H9 (cell line): Measurements from ENCODE around the gene LRCOL1. TPM values are rescaled to one million over a fixed set of nuclear protein-coding genes. Genes with fewer than 3 reads are reported as not detected.

ENCODE experiments used
- DNase-seq: peaks from one replicate; pipeline ENCODE4 v3.0.0-alpha.2; 2017
- H2AFZ ChIP-seq: one replicate; pipeline ENCODE4 v1.6.1; 2013; ENCODE audit warnings: mild to moderate bottlenecking, low read length, control low read depth, moderate library complexity
- H2AK5ac ChIP-seq: 2 replicates; pipeline ENCODE4 v1.6.1; 2013; ENCODE audit warnings: low read length, control low read depth, mixed read lengths; ENCODE audit not compliant: insufficient read length
- H2BK120ac ChIP-seq: one replicate; pipeline ENCODE4 v1.6.1; 2013; ENCODE audit warnings: low read depth, mild to moderate bottlenecking, low read length, control low read depth, inconsistent platforms; ENCODE audit not compliant: poor library complexity, severe bottlenecking
- H2BK12ac ChIP-seq: 2 replicates; pipeline ENCODE4 v1.6.1; 2013; ENCODE audit warnings: low read length, control low read depth, mixed read lengths, low read depth; ENCODE audit not compliant: insufficient read length
- H2BK15ac ChIP-seq: 2 replicates; pipeline ENCODE4 v1.6.1; 2013; ENCODE audit warnings: low read depth, low read length, control low read depth
- H2BK20ac ChIP-seq: one replicate; pipeline ENCODE4 v1.6.1; 2013; ENCODE audit warnings: low read depth, mild to moderate bottlenecking, low read length, control low read depth, inconsistent platforms; ENCODE audit not compliant: poor library complexity, severe bottlenecking
- H2BK5ac ChIP-seq: 2 replicates; pipeline ENCODE4 v1.6.1; 2013; ENCODE audit warnings: low read length, control low read depth, mixed read lengths; ENCODE audit not compliant: insufficient read length
- H3K14ac ChIP-seq: 2 replicates; pipeline ENCODE4 v1.6.1; 2013; ENCODE audit warnings: low read length, control low read depth; ENCODE audit not compliant: insufficient read depth
- H3K18ac ChIP-seq: 2 replicates; pipeline ENCODE4 v1.6.1; 2013; ENCODE audit warnings: low read depth, mild to moderate bottlenecking, mixed read lengths, low read length, control low read depth; ENCODE audit not compliant: insufficient read length
- H3K23ac ChIP-seq: 2 replicates; pipeline ENCODE4 v1.6.1; 2013; ENCODE audit warnings: low read length, control low read depth, mixed read lengths, low read depth; ENCODE audit not compliant: insufficient read length
- H3K23me2 ChIP-seq: 2 replicates; pipeline ENCODE4 v1.6.1; 2013; ENCODE audit warnings: low read depth, mild to moderate bottlenecking, mixed read lengths, low read length, control low read depth; ENCODE audit not compliant: insufficient read length, poor library complexity, severe bottlenecking
- H3K27ac ChIP-seq: 2 replicates; pipeline ENCODE4 v1.5.1; 2013; ENCODE audit warnings: low read length, control low read depth, mixed read lengths, low read depth; ENCODE audit not compliant: insufficient read length
- H3K27me3 ChIP-seq: 2 replicates; pipeline ENCODE4 v1.6.1; 2013; ENCODE audit warnings: low read length, control low read depth, inconsistent platforms; ENCODE audit not compliant: insufficient read depth
- H3K4ac ChIP-seq: 2 replicates; pipeline ENCODE4 v1.6.1; 2013; ENCODE audit warnings: low read depth, mild to moderate bottlenecking, control low read depth, inconsistent platforms, low read length, moderate library complexity
- H3K4me1 ChIP-seq: 2 replicates; pipeline ENCODE4 v1.6.1; 2013; ENCODE audit warnings: low read length, control low read depth, inconsistent platforms; ENCODE audit not compliant: insufficient read depth
- H3K4me2 ChIP-seq: 2 replicates; pipeline ENCODE4 v1.6.1; 2013; ENCODE audit warnings: low read length, control low read depth, mixed read lengths; ENCODE audit not compliant: insufficient read length, insufficient read depth
- H3K56ac ChIP-seq: 2 replicates; pipeline ENCODE4 v1.6.1; 2013; ENCODE audit warnings: low read depth, mild to moderate bottlenecking, mixed read lengths, low read length, control low read depth; ENCODE audit not compliant: insufficient read length
- H3K79me1 ChIP-seq: 2 replicates; pipeline ENCODE4 v1.6.1; 2013; ENCODE audit warnings: low read depth, mild to moderate bottlenecking, moderate library complexity, low read length, control low read depth, inconsistent platforms; ENCODE audit not compliant: insufficient read depth, poor library complexity, severe bottlenecking
- H3K79me2 ChIP-seq: 2 replicates; pipeline ENCODE4 v1.6.1; 2013; ENCODE audit warnings: low read length, control low read depth, inconsistent platforms; ENCODE audit not compliant: insufficient read depth
- H3K9ac ChIP-seq: 2 replicates; pipeline ENCODE4 v1.6.1; 2013; ENCODE audit warnings: low read length, control low read depth, mixed read lengths; ENCODE audit not compliant: insufficient read length; ENCODE audit errors: extremely low read depth
- H3K9me3 ChIP-seq: one replicate; pipeline ENCODE4 v1.6.1; 2013; ENCODE audit warnings: low read depth, low read length, inconsistent platforms; ENCODE audit not compliant: control insufficient read depth
- H3T11ph ChIP-seq: one replicate; pipeline ENCODE4 v1.6.1; 2013; ENCODE audit warnings: mild to moderate bottlenecking, low read length, control low read depth, inconsistent platforms
- H4K20me1 ChIP-seq: one replicate; pipeline ENCODE4 v1.6.1; 2013; ENCODE audit not compliant: control insufficient read depth, insufficient read length, insufficient read depth
- H4K5ac ChIP-seq: 2 replicates; pipeline ENCODE4 v1.6.1; 2013; ENCODE audit warnings: low read depth, mild to moderate bottlenecking, mixed read lengths, low read length, control low read depth; ENCODE audit not compliant: insufficient read length
- H4K8ac ChIP-seq: replicated peaks from 2 replicates; pipeline ENCODE4 v1.6.1; 2013; ENCODE audit warnings: low read length, control low read depth, mixed read lengths, low read depth; ENCODE audit not compliant: insufficient read length
- H4K91ac ChIP-seq: 2 replicates; pipeline ENCODE4 v1.6.1; 2013; ENCODE audit warnings: low read depth, mild to moderate bottlenecking, moderate library complexity, mixed read lengths, low read length, control low read depth; ENCODE audit not compliant: insufficient read length
- H3K27ac Mint-ChIP-seq, 3 experiments: 2 replicates in 2 of 3; 3 replicates in 1 of 3; pipeline ENCODE4 v1.8.0; 2020 to 2021; ENCODE audit warnings: mixed read lengths in 3 of 3, mild to moderate bottlenecking in 1 of 3, moderate library complexity in 1 of 3
- H3K27me3 Mint-ChIP-seq: 2 replicates; pipeline ENCODE4 v1.8.0; 2021; ENCODE audit warnings: low read depth, mild to moderate bottlenecking, moderate library complexity, mixed read lengths
- H3K36me3 Mint-ChIP-seq, 3 experiments: 2 replicates in 2 of 3; 3 replicates in 1 of 3; pipeline ENCODE4 v1.8.0; 2020 to 2021; ENCODE audit warnings: low read depth in 3 of 3, mixed read lengths in 3 of 3; ENCODE audit not compliant: insufficient read depth in 1 of 3
- H3K4me1 Mint-ChIP-seq, 2 experiments: 2 replicates each; pipeline ENCODE4 v1.8.0; 2020; ENCODE audit warnings: mixed read lengths in 2 of 2
- H3K4me3 Mint-ChIP-seq, 2 experiments: 2 replicates in 1 of 2; 3 replicates in 1 of 2; pipeline ENCODE4 v1.8.0; 2020 to 2021; ENCODE audit warnings: mild to moderate bottlenecking in 2 of 2, mixed read lengths in 2 of 2, moderate library complexity in 1 of 2
- H3K9me3 Mint-ChIP-seq, 2 experiments: 2 replicates in 1 of 2; 3 replicates in 1 of 2; pipeline ENCODE4 v1.8.0; 2020; ENCODE audit warnings: mild to moderate bottlenecking in 2 of 2, mixed read lengths in 2 of 2, moderate library complexity in 1 of 2
- CTCF ChIP-seq: fragments of 200-600 bp; sonication (generic); conservative IDR thresholded peaks from 3 replicates; pipeline ENCODE4 v1.8.0; 2021; ENCODE audit warnings: antibody characterized with exemption, mild to moderate bottlenecking
- WGBS: extraction: QIAGEN DNeasy Blood & Tissue Kit; methylation state at CpG from one replicate; pipeline ENCODE4 v1.1.7; 2013; ENCODE audit warnings: missing lambda C conversion rate, low lambda C conversion rate, mixed read lengths; ENCODE audit not compliant: insufficient read length; ENCODE audit errors: extremely low coverage; 5-methylcytosine and 5-hydroxymethylcytosine counted together
- total RNA-seq: library from RNA; stranded (reverse); gene quantifications from 2 replicates; pipeline ENCODE4 v1.2.1, GENCODE V29; 2021

LRCOL1 gene
- total RNA-seq, 1 experiment from 2014 or later, result not detected

DNA sequence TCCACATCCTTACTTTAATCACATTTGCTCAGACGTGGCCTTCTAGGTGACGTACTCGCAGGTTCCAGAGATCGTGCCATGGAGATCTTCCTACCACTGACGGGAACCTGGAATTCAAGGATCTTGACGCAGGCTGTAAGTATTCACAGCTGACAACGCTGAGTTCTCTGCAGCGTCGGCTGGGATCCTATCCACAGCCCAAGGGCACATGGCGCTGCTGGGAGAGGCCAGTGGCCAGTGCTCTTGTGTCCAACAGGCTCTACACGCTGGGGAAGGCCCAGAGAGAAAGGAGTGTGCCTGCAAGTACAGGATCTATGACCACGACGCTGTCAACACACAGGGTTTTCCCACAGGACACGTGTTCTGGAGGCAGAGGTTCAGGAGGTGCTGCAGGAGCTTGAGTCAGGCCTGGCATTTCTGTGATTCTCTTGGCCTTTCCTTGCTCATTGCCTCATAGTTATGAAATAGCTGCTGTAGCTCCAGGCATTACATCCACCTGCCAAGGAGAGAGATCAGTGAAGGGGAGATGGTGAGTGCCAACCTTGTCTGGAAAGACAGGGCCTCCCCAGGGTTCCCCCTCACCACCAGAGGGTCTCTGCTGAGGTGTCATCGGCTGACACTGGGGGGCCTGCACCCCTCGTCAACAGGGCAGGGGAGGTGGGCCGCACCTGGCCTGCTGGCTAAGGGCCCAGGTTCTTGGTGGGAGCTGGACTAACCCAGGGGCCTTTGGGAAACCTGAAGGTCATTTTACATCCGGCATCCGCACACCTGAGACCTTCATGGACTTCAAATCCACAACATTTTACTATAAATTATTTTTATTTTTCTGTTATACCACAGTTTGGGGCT, 21.3 kb downstream of the LRCOL1 start:
- no peak overlapping the region for H4K91ac ChIP-seq
- TF ChIP-seq CTCF, result no peak
- no CpG with 5 or more reads among the region's 19 CpGs for whole genome bisulfite sequencing
- no peak overlapping the region for H3K9ac ChIP-seq
- no peaks in the 10 kb centered on the region for H4K20me1 ChIP-seq
- H3K27me3 ChIP-seq, result peaks cover 44% of the 10 kb centered on the region; the same call in 1 of the 2 replicates
- no peak overlapping the region for H2AK5ac ChIP-seq
- H3K27ac Mint-ChIP-seq, result no peak overlapping the region
- H3K4me3 Mint-ChIP-seq, result no peak overlapping the region
- peaks cover 100% of the 10 kb centered on the region for H3K27me3 Mint-ChIP-seq
- H2BK120ac ChIP-seq, result no peak overlapping the region
- no peak overlapping the region for H3K14ac ChIP-seq
- H3K4me2 ChIP-seq, result no peak overlapping the region
- no peak overlapping the region for H3K4ac ChIP-seq
- no peaks in the 10 kb centered on the region for H3K79me1 ChIP-seq
- no peak for DNase-seq
- no peaks in the 10 kb centered on the region for H3K79me2 ChIP-seq
- H3K9me3 ChIP-seq, result no peaks in the 10 kb centered on the region
- no peak overlapping the region for H3T11ph ChIP-seq
- no peak overlapping the region for H3K27ac ChIP-seq
- H3K56ac ChIP-seq, result no peak overlapping the region
- no peaks in the 10 kb centered on the region for H3K23me2 ChIP-seq
- H3K23ac ChIP-seq, result no peak overlapping the region
- no peak overlapping the region for H2BK20ac ChIP-seq
- H4K5ac ChIP-seq, result no peak overlapping the region
- H2BK12ac ChIP-seq, result no peak overlapping the region
- H3K9me3 Mint-ChIP-seq, result peaks cover 0 to 4% of the 10 kb centered on the region in 2 experiments; a peak in 1 of 5 replicates
- H3K4me1 ChIP-seq, result no peaks in the 10 kb centered on the region
- H2BK5ac ChIP-seq, result no peak overlapping the region
- peaks cover 3 to 11% of the 10 kb centered on the region in 2 experiments; a peak in 3 of 4 replicates for H3K4me1 Mint-ChIP-seq
- H2BK15ac ChIP-seq, result no peak overlapping the region
- no peak overlapping the region for H2AFZ ChIP-seq
- H3K18ac ChIP-seq, result no peak overlapping the region
- H3K36me3 Mint-ChIP-seq, result no peaks in the 10 kb centered on the region
- H4K8ac ChIP-seq, result no peak overlapping the region
